ENCODE measurements around the gene MACROD2. TPM values are rescaled to one million over a fixed set of nuclear protein-coding genes. Genes with fewer than 3 reads are reported as not detected.

MACROD2 gene
- total RNA-seq, 4 donors from 2014 or later = 8.7 to 17.8 (median 10.8) TPM

DNA sequence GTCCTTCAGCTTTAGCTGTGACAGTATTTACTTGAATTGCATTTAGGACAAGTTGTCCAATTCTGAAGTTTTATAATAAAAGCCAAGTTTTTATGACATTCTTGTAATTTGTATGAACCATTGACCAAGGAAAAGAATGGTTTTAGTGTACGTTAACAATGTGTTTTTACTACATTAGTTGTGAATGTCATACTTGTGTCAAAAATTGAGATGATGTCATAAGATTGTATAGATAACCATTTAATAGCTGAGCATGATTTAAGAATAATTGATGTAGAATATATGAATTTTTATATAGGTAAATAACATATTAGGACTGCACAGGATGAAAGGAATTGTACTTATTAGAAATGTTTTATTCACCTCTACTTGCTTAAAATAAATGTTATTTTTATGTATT is 102.9 kb downstream of the MACROD2 start:
- Histone ChIP-seq H3K27me3 (no peaks in the 10 kb centered on the region), H3K4me1 (no peaks in the 10 kb centered on the region), H3K9me3 (no peaks in the 10 kb centered on the region), H3K4me3 (replicated peaks in 1 of 3) (no peak overlapping the region), H3K36me3 (no peaks in the 10 kb centered on the region), H3K27ac (no peak overlapping the region)
- intact Hi-C loops (cut with DNase I) = no loop called here
- 87 to 91% methylated on average over 1 of the region's 1 CpG for WGBS, 2 donors
- DNase-seq = no peak
- no peak for TF ChIP-seq POLR2A (IDR thresholded peaks at IDR 0.05)
- TF ChIP-seq, protein P1, sequence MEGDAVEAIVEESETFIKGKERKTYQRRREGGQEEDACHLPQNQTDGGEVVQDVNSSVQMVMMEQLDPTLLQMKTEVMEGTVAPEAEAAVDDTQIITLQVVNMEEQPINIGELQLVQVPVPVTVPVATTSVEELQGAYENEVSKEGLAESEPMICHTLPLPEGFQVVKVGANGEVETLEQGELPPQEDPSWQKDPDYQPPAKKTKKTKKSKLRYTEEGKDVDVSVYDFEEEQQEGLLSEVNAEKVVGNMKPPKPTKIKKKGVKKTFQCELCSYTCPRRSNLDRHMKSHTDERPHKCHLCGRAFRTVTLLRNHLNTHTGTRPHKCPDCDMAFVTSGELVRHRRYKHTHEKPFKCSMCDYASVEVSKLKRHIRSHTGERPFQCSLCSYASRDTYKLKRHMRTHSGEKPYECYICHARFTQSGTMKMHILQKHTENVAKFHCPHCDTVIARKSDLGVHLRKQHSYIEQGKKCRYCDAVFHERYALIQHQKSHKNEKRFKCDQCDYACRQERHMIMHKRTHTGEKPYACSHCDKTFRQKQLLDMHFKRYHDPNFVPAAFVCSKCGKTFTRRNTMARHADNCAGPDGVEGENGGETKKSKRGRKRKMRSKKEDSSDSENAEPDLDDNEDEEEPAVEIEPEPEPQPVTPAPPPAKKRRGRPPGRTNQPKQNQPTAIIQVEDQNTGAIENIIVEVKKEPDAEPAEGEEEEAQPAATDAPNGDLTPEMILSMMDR (IDR thresholded peaks at IDR 0.05) = no peak

GRCh38 chr20:14113416-14113815 is 118.1 kb downstream of the MACROD2 start:
- Histone ChIP-seq H3K4me1 (no peaks in the 10 kb centered on the region), H3K27ac (no peak overlapping the region), H3K36me3 (no peaks in the 10 kb centered on the region), H3K9me3 (no peaks in the 10 kb centered on the region), H3K4me3 (replicated peaks in 1 of 3) (no peak overlapping the region), H3K27me3 (no peaks in the 10 kb centered on the region)
- intact Hi-C loops (cut with DNase I) = no loop called here
- DNase-seq = no peak
- TF ChIP-seq, protein P1 (IDR thresholded peaks at IDR 0.05) = no peak
- no peak for TF ChIP-seq POLR2A (IDR thresholded peaks at IDR 0.05)
- 81 to 82% methylated on average over 3 of the region's 3 CpGs for whole genome bisulfite sequencing, 2 donors

- no peak overlapping the region for H3K4me3 ChIP-seq (replicated peaks in 1 of 3)
- no peak overlapping the region for H3K27ac ChIP-seq
- H3K4me1 ChIP-seq = no peaks in the 10 kb centered on the region
- intact Hi-C loops (cut with DNase I) = no loop called here
- H3K27me3 ChIP-seq = no peaks in the 10 kb centered on the region
- no peaks in the 10 kb centered on the region for H3K9me3 ChIP-seq
- no peaks in the 10 kb centered on the region for H3K36me3 ChIP-seq
- no peak for DNase-seq
- WGBS, 2 donors = 85 to 87% methylated on average over 3 of the region's 3 CpGs
- TF ChIP-seq, protein P1 (IDR thresholded peaks at IDR 0.05) = no peak
Observed at GRCh38 chr20:14114065-14114704, 118.9 kb downstream of the MACROD2 start.

DNA sequence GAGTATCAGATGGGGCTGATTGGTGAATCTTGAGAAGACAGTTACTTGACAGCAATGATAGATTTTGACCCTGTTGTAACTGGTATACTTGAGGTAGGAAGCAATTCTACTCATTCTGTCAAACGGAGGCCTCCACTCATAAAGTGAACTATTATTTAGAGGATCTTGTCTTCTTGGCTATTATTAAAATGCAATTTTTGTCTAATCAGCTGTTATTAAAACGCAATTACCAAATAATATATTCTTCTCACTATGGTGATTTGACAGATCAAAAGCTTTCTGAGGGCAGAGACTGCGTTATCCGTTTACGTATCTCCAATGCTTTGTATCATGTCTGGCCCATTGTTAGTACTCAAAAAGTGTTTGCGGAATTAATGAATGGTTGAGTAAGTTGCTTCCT is 120.7 kb downstream of the MACROD2 start:
- Histone ChIP-seq H3K27ac (no peak overlapping the region), H3K4me1 (no peaks in the 10 kb centered on the region), H3K36me3 (no peaks in the 10 kb centered on the region), H3K4me3 (replicated peaks in 1 of 3) (no peak overlapping the region), H3K9me3 (no peaks in the 10 kb centered on the region), H3K27me3 (no peaks in the 10 kb centered on the region)
- DNase-seq = no peak
- WGBS, 2 donors = 95 to 97% methylated on average over 6 of the region's 6 CpGs
- intact Hi-C loops (cut with DNase I) = no loop called here
- TF ChIP-seq POLR2A (IDR thresholded peaks at IDR 0.05) = no peak
- TF ChIP-seq, protein P1 (IDR thresholded peaks at IDR 0.05) = no peak

- DNase-seq = no peak
- Histone ChIP-seq H3K36me3 (no peaks in the 10 kb centered on the region), H3K4me1 (no peaks in the 10 kb centered on the region), H3K27ac (no peak overlapping the region), H3K4me3 (replicated peaks in 1 of 3) (no peak overlapping the region), H3K27me3 (no peaks in the 10 kb centered on the region), H3K9me3 (no peaks in the 10 kb centered on the region)
- intact Hi-C loops (cut with DNase I) = no loop called here
- TF ChIP-seq, protein P1 (IDR thresholded peaks at IDR 0.05) = no peak
- TF ChIP-seq POLR2A (IDR thresholded peaks at IDR 0.05) = no peak
- WGBS, 2 donors = 80 to 88% methylated on average over 2 of the region's 2 CpGs
Observed at GRCh38 chr20:14117768-14118167, 122.5 kb downstream of the MACROD2 start.
